Left lung (tissue), 10 donors: ENCODE data around the gene GALNTL6. TPM values are rescaled to one million over a fixed set of nuclear protein-coding genes. Genes with fewer than 3 reads are reported as not detected.

Experiments used
- ATAC-seq: fragments of 200-7000 bp; cut with Tn5 transposase; one replicate; pipeline ENCODE4 v1.9.1; 2020; ENCODE audit warnings: moderate library complexity
- DNase-seq, 4 donors: peaks; one replicate each; pipeline ENCODE4 v3.0.0-alpha.2; 2013 to 2020
- H3K27ac ChIP-seq, 2 donors: fragments of 200-600 bp; sonication (generic) in 1 of 2; one replicate each; pipeline versions ENCODE4 v1.5.0 to v1.8.0; 2020 to 2021
- H3K27me3 ChIP-seq, 2 donors: fragments of 200-600 bp; sonication (generic) in 1 of 2; one replicate each; pipeline versions ENCODE4 v1.5.0 to v1.8.0; 2020 to 2021
- H3K36me3 ChIP-seq, 2 donors: fragments of 200-600 bp; sonication (generic) in 1 of 2; one replicate each; pipeline versions ENCODE4 v1.5.0 to v1.8.0; 2020 to 2021
- H3K4me1 ChIP-seq, 2 donors: fragments of 200-600 bp; one replicate each; pipeline ENCODE4 v1.8.0; 2021
- H3K4me3 ChIP-seq, 2 donors: fragments of 200-600 bp; sonication (generic) in 1 of 2; one replicate each; pipeline versions ENCODE4 v1.5.0 to v1.8.0; 2020 to 2021; ENCODE audit warnings: mild to moderate bottlenecking in 1 of 2
- H3K9me3 ChIP-seq, 2 donors: fragments of 200-600 bp; sonication (generic) in 1 of 2; one replicate each; pipeline versions ENCODE4 v1.5.0 to v1.8.0; 2020 to 2021
- intact Hi-C, 2 donors: fragments of 100-400 bp; cut with DNase I; formaldehyde crosslinking; loops; one replicate each; pipeline versions ENCODE4 v1.11.2 to v1.14.2; 2022
- polyA plus RNA-seq, 6 donors: library from polyadenylated mRNA; unstranded; fragments of 120-200 nt; gene quantifications; one replicate each; pipeline ENCODE4 v1.2.1, GENCODE V29; 2013; ENCODE audit not compliant: insufficient read length in 6 of 6
- total RNA-seq, 2 donors: library from RNA; stranded (reverse); fragmentation: NEBNext Ultra II Directional; extraction: Animal tissue kit (Norgen Biotek cat#: 25700); gene quantifications; one replicate each; pipeline ENCODE4 v1.2.1, GENCODE V29; 2021
- TF ChIP-seq, protein P1 (sequence below), 2 donors: fragments of 200-600 bp; sonication (generic) in 1 of 2; IDR thresholded peaks; one replicate each; pipeline versions ENCODE4 v1.5.0 to v1.8.0; 2021; ENCODE audit warnings: antibody characterized with exemption in 2 of 2
- donor health status: DM: no; HTN: yes; CAD: no.
- donor health status: DM: no; HTN: no; CAD: no.

Gene GALNTL6
- total and polyA plus RNA-seq, 8 donors, result 0.11 to 0.16 (median 0.13) TPM; not detected in 5

DNA sequence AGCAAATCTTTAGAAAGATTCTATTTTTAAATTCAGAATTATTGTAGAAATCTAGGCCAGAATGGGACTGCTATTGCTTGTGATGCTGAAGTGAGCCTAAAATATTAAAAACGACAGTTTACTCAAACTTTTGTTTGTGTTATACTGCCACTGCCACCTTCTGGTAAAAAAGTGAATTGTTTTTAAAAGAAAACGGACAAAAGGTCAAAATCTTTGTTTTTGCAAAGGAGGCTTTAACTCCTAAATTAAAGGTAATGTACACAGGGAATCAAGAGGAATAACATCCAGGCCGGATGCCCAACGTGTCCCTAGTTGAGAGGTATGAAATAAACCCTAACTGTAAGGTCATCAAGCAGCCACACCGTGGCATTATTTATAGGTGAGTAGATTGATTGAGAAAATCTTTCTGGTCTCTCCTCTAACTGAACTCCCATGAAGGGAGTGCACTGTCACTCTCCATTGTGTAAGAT, 1017.1 kb downstream of the GALNTL6 start:
- intact Hi-C loops, result no loop called here
- no peak overlapping the region for H3K4me3 ChIP-seq
- no peak overlapping the region for H3K27ac ChIP-seq
- TF ChIP-seq, protein P1, sequence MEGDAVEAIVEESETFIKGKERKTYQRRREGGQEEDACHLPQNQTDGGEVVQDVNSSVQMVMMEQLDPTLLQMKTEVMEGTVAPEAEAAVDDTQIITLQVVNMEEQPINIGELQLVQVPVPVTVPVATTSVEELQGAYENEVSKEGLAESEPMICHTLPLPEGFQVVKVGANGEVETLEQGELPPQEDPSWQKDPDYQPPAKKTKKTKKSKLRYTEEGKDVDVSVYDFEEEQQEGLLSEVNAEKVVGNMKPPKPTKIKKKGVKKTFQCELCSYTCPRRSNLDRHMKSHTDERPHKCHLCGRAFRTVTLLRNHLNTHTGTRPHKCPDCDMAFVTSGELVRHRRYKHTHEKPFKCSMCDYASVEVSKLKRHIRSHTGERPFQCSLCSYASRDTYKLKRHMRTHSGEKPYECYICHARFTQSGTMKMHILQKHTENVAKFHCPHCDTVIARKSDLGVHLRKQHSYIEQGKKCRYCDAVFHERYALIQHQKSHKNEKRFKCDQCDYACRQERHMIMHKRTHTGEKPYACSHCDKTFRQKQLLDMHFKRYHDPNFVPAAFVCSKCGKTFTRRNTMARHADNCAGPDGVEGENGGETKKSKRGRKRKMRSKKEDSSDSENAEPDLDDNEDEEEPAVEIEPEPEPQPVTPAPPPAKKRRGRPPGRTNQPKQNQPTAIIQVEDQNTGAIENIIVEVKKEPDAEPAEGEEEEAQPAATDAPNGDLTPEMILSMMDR (IDR thresholded peaks at IDR 0.05), result peak; percentile 46 to 51
- H3K36me3 ChIP-seq, result no peaks in the 10 kb centered on the region
- H3K9me3 ChIP-seq, result no peaks in the 10 kb centered on the region
- peak in 2 of 4 donors; percentile 2 to 5 for DNase-seq
- H3K27me3 ChIP-seq, result no peaks in the 10 kb centered on the region
- no peaks in the 10 kb centered on the region for H3K4me1 ChIP-seq
- no peak for ATAC-seq

DNA sequence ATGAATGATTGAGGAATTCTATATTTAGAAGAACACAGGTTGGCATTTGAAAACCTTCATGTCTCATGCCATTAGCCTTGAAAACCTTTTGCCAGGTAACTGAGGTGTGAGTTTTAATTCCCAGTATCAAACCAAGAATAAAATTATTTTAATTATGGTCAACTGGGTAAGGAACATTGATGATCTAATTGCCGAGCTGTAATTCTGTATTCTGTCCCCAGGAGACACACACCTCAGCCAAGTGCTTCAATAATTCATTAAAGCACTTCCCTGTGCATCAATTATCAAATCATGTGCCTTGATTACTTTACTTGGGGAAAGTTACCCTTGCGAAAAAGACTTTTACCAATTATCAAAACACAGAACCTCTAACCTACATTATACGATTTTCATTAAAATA, 1023.5 kb downstream of the GALNTL6 start:
- ATAC-seq, result no peak
- Histone ChIP-seq H3K4me3 (no peak overlapping the region), H3K27me3 (no peaks in the 10 kb centered on the region), H3K9me3 (no peaks in the 10 kb centered on the region), H3K36me3 (no peaks in the 10 kb centered on the region), H3K4me1 (no peaks in the 10 kb centered on the region), H3K27ac (no peak overlapping the region)
- no peak for DNase-seq
- TF ChIP-seq, protein P1 (IDR thresholded peaks at IDR 0.05), result no peak
- intact Hi-C loops, result no loop called here

DNA sequence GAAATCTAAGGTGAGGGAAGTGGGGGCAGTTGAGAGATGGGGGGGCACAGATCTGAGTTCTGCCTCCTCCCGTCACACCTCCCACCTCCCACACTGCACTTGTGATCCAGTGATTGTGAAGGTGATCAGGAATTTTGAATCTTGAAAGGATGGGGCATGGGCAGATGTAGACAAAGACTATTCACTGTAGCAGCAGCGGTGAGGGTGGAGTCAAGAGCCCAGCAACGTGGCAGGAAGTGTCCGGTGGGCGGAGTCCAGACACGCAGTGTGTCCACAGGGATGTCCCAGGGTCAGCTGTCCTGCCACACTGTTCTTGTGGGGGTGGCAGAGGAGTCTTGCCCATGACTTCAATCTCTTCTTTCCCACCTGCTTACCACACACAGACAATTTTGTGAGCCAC, 1024.9 kb downstream of the GALNTL6 start:
- Histone ChIP-seq H3K36me3 (no peaks in the 10 kb centered on the region), H3K27ac (no peak overlapping the region), H3K4me1 (no peaks in the 10 kb centered on the region), H3K4me3 (no peak overlapping the region), H3K9me3 (no peaks in the 10 kb centered on the region), H3K27me3 (no peaks in the 10 kb centered on the region)
- TF ChIP-seq, protein P1 (IDR thresholded peaks at IDR 0.05), result no peak
- intact Hi-C loops, result no loop called here
- no peak for DNase-seq
- no peak for ATAC-seq

DNA sequence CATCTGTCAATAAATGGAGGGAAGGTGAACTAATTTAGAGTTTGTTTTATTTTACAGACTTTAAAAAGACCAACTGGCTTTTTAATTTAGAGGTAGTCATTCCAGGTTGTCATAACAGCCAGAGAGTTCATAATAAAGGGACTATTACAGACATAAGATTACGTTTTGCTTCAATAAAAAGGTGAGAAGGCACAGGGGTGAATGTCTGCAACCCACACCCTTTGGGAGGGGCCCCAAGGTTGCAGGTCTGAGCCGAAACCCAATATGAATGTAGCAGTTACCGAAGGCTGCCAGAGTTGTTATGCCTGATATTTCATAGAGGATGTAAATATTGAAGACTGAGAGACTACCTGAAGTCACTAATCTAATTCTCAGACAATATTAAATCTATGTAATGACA, 1025.7 kb downstream of the GALNTL6 start:
- TF ChIP-seq, protein P1 (IDR thresholded peaks at IDR 0.05), result no peak
- Histone ChIP-seq H3K36me3 (no peaks in the 10 kb centered on the region), H3K4me3 (no peak overlapping the region), H3K4me1 (no peaks in the 10 kb centered on the region), H3K9me3 (no peaks in the 10 kb centered on the region), H3K27me3 (no peaks in the 10 kb centered on the region), H3K27ac (no peak overlapping the region)
- DNase-seq (no peak), ATAC-seq (no peak)
- intact Hi-C loops, result no loop called here

DNA sequence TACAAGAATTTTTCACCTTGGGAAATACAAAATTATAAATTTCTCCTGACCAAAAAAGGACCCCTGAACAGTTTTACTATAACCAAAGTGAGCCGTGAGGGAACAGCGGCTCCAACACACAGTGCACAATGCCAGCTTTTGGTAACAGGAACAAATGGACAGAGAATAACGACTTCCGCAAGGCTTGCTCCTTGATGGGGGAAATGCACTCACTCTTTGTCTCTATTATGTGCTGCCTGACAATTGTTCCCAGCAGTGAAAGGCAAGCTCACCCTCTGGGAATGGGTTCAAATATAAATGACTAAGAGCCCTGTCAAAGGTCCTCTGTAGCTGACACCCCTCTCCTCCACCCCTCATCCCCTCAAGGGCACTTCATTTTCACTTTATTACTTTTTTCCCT, 1029.6 kb downstream of the GALNTL6 start:
- Histone ChIP-seq H3K27ac (no peak overlapping the region), H3K36me3 (no peaks in the 10 kb centered on the region), H3K4me1 (no peaks in the 10 kb centered on the region), H3K9me3 (no peaks in the 10 kb centered on the region), H3K27me3 (no peaks in the 10 kb centered on the region), H3K4me3 (no peak overlapping the region)
- TF ChIP-seq, protein P1 (IDR thresholded peaks at IDR 0.05), result no peak
- DNase-seq (no peak), ATAC-seq (no peak)
- intact Hi-C loops, result no loop called here
